ENCODE results near the gene DEFB125. TPM values are rescaled to one million over a fixed set of nuclear protein-coding genes. Genes with fewer than 3 reads are reported as not detected.

The DEFB125 gene
- total RNA-seq, 1 experiment from 2014 or later, result not detected

- in situ Hi-C loops (cut with HindIII; ENCODE audit: low pct_unique_long_range_greater_than_20kb, low sequenced_read_pairs) (no loop called here), intact Hi-C loops (cut with micrococcal nuclease; ENCODE audit: unreplicated experiment) (no loop called here)
- Histone ChIP-seq H3K27me3 (ENCODE audit: control insufficient read depth, insufficient read depth, low read length) (peaks cover 27% of the 10 kb centered on the region), H3K9me3 (ENCODE audit: control insufficient read depth, insufficient read depth, low read depth, low read length) (peaks cover 4% of the 10 kb centered on the region; the same call in 1 of the 2 replicates), H3K27ac (ENCODE audit: low read length) (no peak overlapping the region), H3K4me3 (ENCODE audit: low read depth in 2 of 2, low read length in 2 of 2) (no peak overlapping the region), H3K36me3 (ENCODE audit: control insufficient read depth, insufficient read depth, low read length) (no peaks in the 10 kb centered on the region), H3K4me1 (ENCODE audit: control insufficient read depth, insufficient read depth, low read length) (no peaks in the 10 kb centered on the region)
- ChIA-PET POLR2A (no interaction called here), CTCF (no interaction called here)
- TF ChIP-seq, protein P1, sequence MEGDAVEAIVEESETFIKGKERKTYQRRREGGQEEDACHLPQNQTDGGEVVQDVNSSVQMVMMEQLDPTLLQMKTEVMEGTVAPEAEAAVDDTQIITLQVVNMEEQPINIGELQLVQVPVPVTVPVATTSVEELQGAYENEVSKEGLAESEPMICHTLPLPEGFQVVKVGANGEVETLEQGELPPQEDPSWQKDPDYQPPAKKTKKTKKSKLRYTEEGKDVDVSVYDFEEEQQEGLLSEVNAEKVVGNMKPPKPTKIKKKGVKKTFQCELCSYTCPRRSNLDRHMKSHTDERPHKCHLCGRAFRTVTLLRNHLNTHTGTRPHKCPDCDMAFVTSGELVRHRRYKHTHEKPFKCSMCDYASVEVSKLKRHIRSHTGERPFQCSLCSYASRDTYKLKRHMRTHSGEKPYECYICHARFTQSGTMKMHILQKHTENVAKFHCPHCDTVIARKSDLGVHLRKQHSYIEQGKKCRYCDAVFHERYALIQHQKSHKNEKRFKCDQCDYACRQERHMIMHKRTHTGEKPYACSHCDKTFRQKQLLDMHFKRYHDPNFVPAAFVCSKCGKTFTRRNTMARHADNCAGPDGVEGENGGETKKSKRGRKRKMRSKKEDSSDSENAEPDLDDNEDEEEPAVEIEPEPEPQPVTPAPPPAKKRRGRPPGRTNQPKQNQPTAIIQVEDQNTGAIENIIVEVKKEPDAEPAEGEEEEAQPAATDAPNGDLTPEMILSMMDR (IDR thresholded peaks at IDR 0.05), result no peak
- TF ChIP-seq, protein P2, sequence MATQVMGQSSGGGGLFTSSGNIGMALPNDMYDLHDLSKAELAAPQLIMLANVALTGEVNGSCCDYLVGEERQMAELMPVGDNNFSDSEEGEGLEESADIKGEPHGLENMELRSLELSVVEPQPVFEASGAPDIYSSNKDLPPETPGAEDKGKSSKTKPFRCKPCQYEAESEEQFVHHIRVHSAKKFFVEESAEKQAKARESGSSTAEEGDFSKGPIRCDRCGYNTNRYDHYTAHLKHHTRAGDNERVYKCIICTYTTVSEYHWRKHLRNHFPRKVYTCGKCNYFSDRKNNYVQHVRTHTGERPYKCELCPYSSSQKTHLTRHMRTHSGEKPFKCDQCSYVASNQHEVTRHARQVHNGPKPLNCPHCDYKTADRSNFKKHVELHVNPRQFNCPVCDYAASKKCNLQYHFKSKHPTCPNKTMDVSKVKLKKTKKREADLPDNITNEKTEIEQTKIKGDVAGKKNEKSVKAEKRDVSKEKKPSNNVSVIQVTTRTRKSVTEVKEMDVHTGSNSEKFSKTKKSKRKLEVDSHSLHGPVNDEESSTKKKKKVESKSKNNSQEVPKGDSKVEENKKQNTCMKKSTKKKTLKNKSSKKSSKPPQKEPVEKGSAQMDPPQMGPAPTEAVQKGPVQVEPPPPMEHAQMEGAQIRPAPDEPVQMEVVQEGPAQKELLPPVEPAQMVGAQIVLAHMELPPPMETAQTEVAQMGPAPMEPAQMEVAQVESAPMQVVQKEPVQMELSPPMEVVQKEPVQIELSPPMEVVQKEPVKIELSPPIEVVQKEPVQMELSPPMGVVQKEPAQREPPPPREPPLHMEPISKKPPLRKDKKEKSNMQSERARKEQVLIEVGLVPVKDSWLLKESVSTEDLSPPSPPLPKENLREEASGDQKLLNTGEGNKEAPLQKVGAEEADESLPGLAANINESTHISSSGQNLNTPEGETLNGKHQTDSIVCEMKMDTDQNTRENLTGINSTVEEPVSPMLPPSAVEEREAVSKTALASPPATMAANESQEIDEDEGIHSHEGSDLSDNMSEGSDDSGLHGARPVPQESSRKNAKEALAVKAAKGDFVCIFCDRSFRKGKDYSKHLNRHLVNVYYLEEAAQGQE (IDR thresholded peaks at IDR 0.05; ENCODE audit: insufficient read depth in 1 of 2, low read depth in 2 of 2, low read length in 1 of 2), result no peak
- TF ChIP-seq POLR2AphosphoS5 (IDR thresholded peaks at IDR 0.05; ENCODE audit: low read depth, low read length) (no peak), TCF7L2 (IDR thresholded peaks at IDR 0.05; ENCODE audit: low read depth, low read length) (no peak), SIN3A (IDR thresholded peaks at IDR 0.05; ENCODE audit: borderline replicate concordance, insufficient read depth, low read depth, low read length) (no peak)
- peak; percentile 20 for DNase-seq (ENCODE audit: low read depth, low spot score)
- BruUV-seq (replicated peaks), result no TSS peak
- no peak for ATAC-seq
Measured at GRCh38 chr20:90651-91050, 3.2 kb downstream of the DEFB125 start.

DNA sequence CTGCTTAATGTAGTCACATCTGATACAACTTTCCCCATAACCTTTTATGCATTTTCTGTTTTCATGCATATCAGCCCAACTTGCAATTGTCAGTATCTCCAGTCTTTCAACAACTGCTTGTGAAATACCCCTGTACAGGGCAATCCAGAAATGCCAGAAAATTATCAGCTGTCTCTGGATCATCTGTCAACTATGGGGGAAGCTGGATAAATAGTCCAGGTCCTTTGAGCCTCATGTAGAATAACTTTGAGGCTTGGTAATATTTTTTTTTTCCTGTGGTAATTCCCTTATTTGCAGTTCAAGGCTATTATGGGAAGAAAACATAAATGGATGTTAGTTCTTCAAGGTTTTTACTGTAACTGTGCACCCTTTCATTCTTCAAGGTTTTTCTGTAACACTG lies 6.2 kb downstream of the DEFB125 start:
- CTCF ChIA-PET, result no interaction called here
- no peak overlapping the region for H3K4me3 ChIP-seq (ENCODE audit: low read depth in 2 of 2, low read length in 2 of 2)

More for the DNA sequence above, 6.2 kb downstream of the DEFB125 start:
- POLR2A ChIA-PET, result no interaction called here
- no TSS peak for BruUV-seq (replicated peaks)
- H3K36me3 ChIP-seq (ENCODE audit: control insufficient read depth, insufficient read depth, low read length), result no peaks in the 10 kb centered on the region
- intact Hi-C loops (cut with micrococcal nuclease; ENCODE audit: unreplicated experiment) (no loop called here), in situ Hi-C loops (cut with HindIII; ENCODE audit: low pct_unique_long_range_greater_than_20kb, low sequenced_read_pairs) (no loop called here)
- TF ChIP-seq SIN3A (IDR thresholded peaks at IDR 0.05; ENCODE audit: borderline replicate concordance, insufficient read depth, low read depth, low read length) (no peak), POLR2AphosphoS5 (IDR thresholded peaks at IDR 0.05; ENCODE audit: low read depth, low read length) (no peak), TCF7L2 (IDR thresholded peaks at IDR 0.05; ENCODE audit: low read depth, low read length) (no peak)
- TF ChIP-seq, protein P1 (IDR thresholded peaks at IDR 0.05), result no peak
- TF ChIP-seq, protein P2 (IDR thresholded peaks at IDR 0.05; ENCODE audit: insufficient read depth in 1 of 2, low read depth in 2 of 2, low read length in 1 of 2), result no peak
- peaks cover 4% of the 10 kb centered on the region; the same call in 1 of the 2 replicates for H3K9me3 ChIP-seq (ENCODE audit: control insufficient read depth, insufficient read depth, low read depth, low read length)
- H3K27me3 ChIP-seq (ENCODE audit: control insufficient read depth, insufficient read depth, low read length), result peaks cover 23% of the 10 kb centered on the region
- no peak for DNase-seq (ENCODE audit: low read depth, low spot score)
- H3K27ac ChIP-seq (ENCODE audit: low read length), result no peak overlapping the region
- H3K4me1 ChIP-seq (ENCODE audit: control insufficient read depth, insufficient read depth, low read length), result no peaks in the 10 kb centered on the region
- ATAC-seq, result no peak
